Measurements from ENCODE around the gene ANXA2R. TPM values are rescaled to one million over a fixed set of nuclear protein-coding genes. Genes with fewer than 3 reads are reported as not detected.
"Not testable (repeated sequence)": the region's sequence is repeated elsewhere in the genome, so short reads cannot be mapped to it uniquely, and the experiment has no call there.

Gene ANXA2R
- total RNA-seq, 2 donors from 2014 or later, result 9.9 to 10.0 TPM

DNA sequence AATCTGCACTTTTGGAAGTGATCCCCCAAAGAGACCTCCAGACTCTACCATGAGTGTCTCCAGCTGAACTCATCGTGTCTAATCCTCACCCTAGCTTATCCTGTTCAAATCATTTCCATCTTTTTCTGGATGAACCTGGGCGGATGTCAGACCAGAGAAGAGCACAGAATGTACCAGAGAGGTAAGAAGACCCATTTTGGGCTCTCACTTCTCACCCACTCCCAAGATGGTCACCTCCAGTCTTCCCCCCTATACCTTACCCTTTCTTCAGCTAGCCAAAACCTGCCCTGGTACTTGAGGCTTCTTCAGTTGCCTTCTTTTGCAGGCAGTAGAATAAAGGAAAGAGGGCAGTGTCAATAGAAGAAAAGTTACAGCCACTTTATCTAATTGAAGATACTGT lies 27.9 kb upstream of the ANXA2R start:
- peak overlapping the region; percentile 100 for H3K27ac Mint-ChIP-seq
- peaks cover 42% of the 10 kb centered on the region for H3K4me1 Mint-ChIP-seq (ENCODE audit: low read depth)
- H3K36me3 Mint-ChIP-seq (ENCODE audit: insufficient read depth in 2 of 2), result peaks cover 24 to 28% of the 10 kb centered on the region in 2 donors
- peak overlapping the region; percentile 97 to 99 for H3K4me3 Mint-ChIP-seq
- no peak for ATAC-seq (replicated peaks in 1 of 2)
- H3K27me3 Mint-ChIP-seq (ENCODE audit: low read depth), result no peaks in the 10 kb centered on the region
- no peaks in the 10 kb centered on the region for H3K9me3 Mint-ChIP-seq
- no peak for DNase-seq

GRCh38 chr5:43066799-43067741 lies 27.0 kb upstream of the ANXA2R start:
- no peaks in the 10 kb centered on the region for H3K27me3 Mint-ChIP-seq (ENCODE audit: low read depth)
- H3K9me3 Mint-ChIP-seq, result no peaks in the 10 kb centered on the region
- H3K36me3 Mint-ChIP-seq (ENCODE audit: insufficient read depth in 2 of 2), result peaks cover 24 to 28% of the 10 kb centered on the region in 2 donors
- H3K4me3 Mint-ChIP-seq, result peak overlapping the region; percentile 97 to 99
- ATAC-seq (replicated peaks in 1 of 2), result peak; percentile 68 to 70
- peak overlapping the region; percentile 100 for H3K27ac Mint-ChIP-seq
- peaks cover 46% of the 10 kb centered on the region for H3K4me1 Mint-ChIP-seq (ENCODE audit: low read depth)
- peak; percentile 88 for DNase-seq

- H3K36me3 Mint-ChIP-seq (ENCODE audit: insufficient read depth in 2 of 2), result peaks cover 24 to 27% of the 10 kb centered on the region in 2 donors
- H3K4me1 Mint-ChIP-seq (ENCODE audit: low read depth), result peaks cover 47% of the 10 kb centered on the region
- H3K27me3 Mint-ChIP-seq (ENCODE audit: low read depth), result no peaks in the 10 kb centered on the region
- ATAC-seq (replicated peaks in 1 of 2) (peak; percentile 45 to 51), DNase-seq (peak; percentile 73 to 76)
- no peaks in the 10 kb centered on the region for H3K9me3 Mint-ChIP-seq
- peak overlapping the region; percentile 97 to 99 for H3K4me3 Mint-ChIP-seq
- peak overlapping the region; percentile 100 for H3K27ac Mint-ChIP-seq
Measured at GRCh38 chr5:43065948-43066798, 26.1 kb upstream of the ANXA2R start.

DNA sequence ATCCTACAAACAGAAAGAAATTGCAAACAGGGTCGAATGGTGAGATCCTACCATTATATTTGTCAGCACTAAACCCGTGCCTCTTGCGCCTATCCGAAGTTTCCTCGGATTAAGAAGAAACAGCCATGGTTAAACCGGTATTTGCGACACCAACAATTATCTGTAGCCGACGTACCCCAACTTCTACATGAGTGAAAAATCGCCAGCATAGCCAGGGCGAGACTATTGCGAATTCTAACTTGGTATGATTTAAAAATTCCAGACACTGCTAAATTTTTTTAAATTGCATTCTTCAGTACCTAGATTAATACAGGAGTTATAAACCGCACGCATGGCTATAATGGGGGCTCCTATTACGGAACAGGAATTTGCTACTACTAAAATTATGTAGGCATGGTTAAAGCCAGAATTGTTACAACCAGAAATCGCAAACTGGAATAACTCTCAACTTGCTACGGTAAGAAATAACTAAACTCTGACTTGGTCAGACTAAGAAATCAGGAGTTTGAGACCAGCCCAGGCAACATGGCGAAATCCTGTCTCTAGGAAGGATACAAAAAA lies 25.3 kb upstream of the ANXA2R start:
- Mint-ChIP-seq H3K36me3 (ENCODE audit: insufficient read depth in 2 of 2) (peaks cover 20 to 21% of the 10 kb centered on the region in 2 donors), H3K4me3 (peak overlapping the region; percentile 97 to 99), H3K27ac (peak overlapping the region; percentile 100), H3K4me1 (ENCODE audit: low read depth) (peaks cover 40% of the 10 kb centered on the region), H3K9me3 (no peaks in the 10 kb centered on the region), H3K27me3 (ENCODE audit: low read depth) (no peaks in the 10 kb centered on the region)
- ATAC-seq (replicated peaks in 1 of 2), result no peak
- DNase-seq, result no peak

- Mint-ChIP-seq H3K9me3 (peaks cover 0 to 6% of the 10 kb centered on the region in 2 donors), H3K36me3 (ENCODE audit: insufficient read depth in 2 of 2) (peaks cover 19 to 27% of the 10 kb centered on the region in 2 donors), H3K27me3 (ENCODE audit: low read depth) (no peaks in the 10 kb centered on the region), H3K27ac (no peak overlapping the region), H3K4me3 (peak overlapping the region; percentile 23 to 99), H3K4me1 (ENCODE audit: low read depth) (peaks cover 25% of the 10 kb centered on the region)
- no peak for DNase-seq
- no peak for ATAC-seq (replicated peaks in 1 of 2)
Measured at GRCh38 chr5:43063721-43064171, 23.6 kb upstream of the ANXA2R start.

DNA sequence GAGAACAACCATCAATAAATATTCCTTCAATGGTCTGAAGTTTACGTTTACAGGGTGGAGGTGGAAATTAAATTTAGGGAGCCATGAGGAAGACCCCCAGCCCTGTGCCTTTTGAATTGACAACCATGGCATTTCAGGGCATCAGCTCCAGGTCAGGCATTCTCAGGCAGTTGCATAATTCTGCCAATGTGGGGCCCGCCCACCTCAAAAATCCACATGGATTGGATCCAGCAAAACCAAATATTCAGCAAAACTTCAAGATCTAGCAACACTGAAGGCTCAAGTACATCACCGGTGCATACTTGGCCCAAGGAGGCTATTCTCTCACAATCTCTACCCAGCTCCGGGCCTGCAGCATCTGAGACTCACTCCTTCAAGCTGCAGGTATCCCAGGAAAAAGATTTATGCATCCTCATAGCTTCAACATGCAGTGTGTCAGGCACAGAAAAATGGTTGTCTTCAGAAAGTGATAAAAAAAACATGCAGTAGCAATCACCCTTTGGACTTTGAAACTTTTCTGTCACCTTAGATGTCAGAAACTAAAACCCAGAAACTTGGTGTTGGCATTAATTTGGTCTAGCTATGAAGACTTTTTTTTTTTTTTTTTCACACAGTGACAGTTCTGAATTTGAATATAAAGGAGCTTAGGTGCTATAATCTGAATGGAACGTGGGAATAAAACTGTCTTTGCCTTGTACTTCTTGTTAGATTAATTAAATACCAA lies 21.4 kb upstream of the ANXA2R start:
- H3K4me3 Mint-ChIP-seq, result no peak overlapping the region
- H3K9me3 Mint-ChIP-seq, result peaks cover 2 to 8% of the 10 kb centered on the region in 2 donors
- DNase-seq, result no peak
- no peak overlapping the region for H3K27ac Mint-ChIP-seq
- H3K36me3 Mint-ChIP-seq (ENCODE audit: insufficient read depth in 2 of 2), result peaks cover 9 to 17% of the 10 kb centered on the region in 2 donors
- no peak for ATAC-seq (replicated peaks in 1 of 2)
- H3K27me3 Mint-ChIP-seq (ENCODE audit: low read depth), result no peaks in the 10 kb centered on the region
- H3K4me1 Mint-ChIP-seq (ENCODE audit: low read depth), result peaks cover 15% of the 10 kb centered on the region

DNA sequence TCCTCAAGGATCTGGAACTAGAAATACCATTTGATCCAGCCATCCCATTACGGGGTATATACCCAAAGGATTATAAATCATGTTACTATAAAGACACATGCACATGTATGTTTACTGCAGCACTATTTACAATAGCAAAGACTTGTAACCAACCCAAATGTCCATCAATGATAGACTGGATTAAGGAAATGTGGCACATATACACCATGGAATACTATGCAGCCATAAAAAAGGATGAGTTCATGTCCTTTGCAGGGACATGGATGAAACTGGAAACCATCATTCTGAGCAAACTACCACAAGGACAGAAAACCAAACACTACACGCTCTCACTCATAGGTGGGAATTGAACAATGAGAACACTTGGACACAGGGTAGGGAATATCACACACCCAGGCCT lies 19.9 kb upstream of the ANXA2R start:
- ATAC-seq (replicated peaks in 1 of 2); H3K27me3 Mint-ChIP-seq (ENCODE audit: low read depth); H3K4me3 Mint-ChIP-seq; H3K27ac Mint-ChIP-seq; DNase-seq: not testable (repeated sequence)
- peaks cover 6 to 21% of the 10 kb centered on the region in 2 donors for H3K36me3 Mint-ChIP-seq (ENCODE audit: insufficient read depth in 2 of 2)
- H3K9me3 Mint-ChIP-seq, result peaks cover 9 to 14% of the 10 kb centered on the region in 2 donors
- H3K4me1 Mint-ChIP-seq (ENCODE audit: low read depth), result peaks cover 15% of the 10 kb centered on the region

GRCh38 chr5:43055098-43055497 lies 15.0 kb upstream of the ANXA2R start:
- ATAC-seq (replicated peaks in 1 of 2); H3K4me3 Mint-ChIP-seq; H3K27me3 Mint-ChIP-seq (ENCODE audit: low read depth); DNase-seq; H3K4me1 Mint-ChIP-seq (ENCODE audit: low read depth); H3K27ac Mint-ChIP-seq: not testable (repeated sequence)
- H3K9me3 Mint-ChIP-seq, result peaks cover 9 to 15% of the 10 kb centered on the region in 2 donors
- H3K36me3 Mint-ChIP-seq (ENCODE audit: insufficient read depth in 2 of 2), result peaks cover 5 to 25% of the 10 kb centered on the region in 2 donors

DNA sequence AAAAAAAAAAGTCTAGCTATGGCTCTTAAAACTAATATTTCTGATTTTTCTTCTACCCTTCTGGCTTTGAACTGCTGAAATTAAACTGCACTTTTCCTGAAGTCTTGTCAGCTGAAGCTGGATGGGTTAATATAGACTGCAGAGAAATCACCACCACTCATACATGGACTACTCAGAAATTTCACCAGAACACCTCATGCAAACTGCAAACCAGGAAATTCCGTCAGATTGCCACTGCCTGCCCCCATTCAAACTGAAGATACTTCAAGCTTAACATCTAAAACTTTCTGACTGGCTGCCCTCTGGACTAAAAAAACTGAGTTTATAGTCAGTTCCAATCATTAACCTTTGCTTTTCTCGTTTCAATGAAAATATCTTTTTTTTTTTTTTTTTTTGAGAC lies 11.6 kb upstream of the ANXA2R start:
- no peaks in the 10 kb centered on the region for H3K27me3 Mint-ChIP-seq (ENCODE audit: low read depth)
- H3K4me3 Mint-ChIP-seq, result no peak overlapping the region
- peaks cover 7 to 9% of the 10 kb centered on the region in 2 donors for H3K9me3 Mint-ChIP-seq
- DNase-seq, result no peak
- no peak overlapping the region for H3K27ac Mint-ChIP-seq
- H3K4me1 Mint-ChIP-seq (ENCODE audit: low read depth), result peaks cover 31% of the 10 kb centered on the region
- ATAC-seq (replicated peaks in 1 of 2), result peak in 1 of 2 donors; percentile 53
- H3K36me3 Mint-ChIP-seq (ENCODE audit: insufficient read depth in 2 of 2), result peaks cover 3 to 16% of the 10 kb centered on the region in 2 donors

GRCh38 chr5:43050384-43050783 lies 10.3 kb upstream of the ANXA2R start:
- H3K9me3 Mint-ChIP-seq, result peaks cover 2 to 6% of the 10 kb centered on the region in 2 donors
- peaks cover 2 to 12% of the 10 kb centered on the region in 2 donors for H3K36me3 Mint-ChIP-seq (ENCODE audit: insufficient read depth in 2 of 2)
- H3K4me1 Mint-ChIP-seq (ENCODE audit: low read depth), result peaks cover 38% of the 10 kb centered on the region
- H3K27me3 Mint-ChIP-seq (ENCODE audit: low read depth), result no peaks in the 10 kb centered on the region
- no peak overlapping the region for H3K4me3 Mint-ChIP-seq
- DNase-seq (no peak), ATAC-seq (replicated peaks in 1 of 2) (no peak)
- H3K27ac Mint-ChIP-seq, result no peak overlapping the region

DNA sequence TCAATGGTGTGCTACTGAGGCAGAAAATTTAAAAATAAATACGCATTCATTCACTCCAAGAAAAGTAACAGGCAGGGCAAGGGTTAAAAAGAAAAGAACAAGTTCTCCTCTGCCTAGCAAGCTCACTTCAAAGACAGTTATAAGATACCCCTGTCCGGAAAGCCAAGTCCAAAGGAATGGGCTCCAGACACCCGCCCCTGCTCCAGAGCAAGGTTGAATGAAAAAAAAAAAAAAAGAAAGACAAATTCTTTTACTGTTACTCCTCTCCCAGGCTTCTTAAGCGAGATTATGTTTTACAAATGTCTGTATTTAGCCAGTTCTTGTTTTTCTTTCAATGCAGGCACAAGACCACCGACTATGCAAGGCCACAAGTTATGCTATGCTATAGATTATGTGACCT lies 9.1 kb upstream of the ANXA2R start:
- ATAC-seq (replicated peaks in 1 of 2) (no peak), DNase-seq (no peak)
- Mint-ChIP-seq H3K9me3 (peaks cover 0 to under 1% of the 10 kb centered on the region in 2 donors), H3K27ac (no peak overlapping the region), H3K4me1 (ENCODE audit: low read depth) (peaks cover 50% of the 10 kb centered on the region), H3K36me3 (ENCODE audit: insufficient read depth in 2 of 2) (peaks cover 2 to 5% of the 10 kb centered on the region in 2 donors), H3K27me3 (ENCODE audit: low read depth) (no peaks in the 10 kb centered on the region), H3K4me3 (no peak overlapping the region)

GRCh38 chr5:43046474-43046873 lies 6.4 kb upstream of the ANXA2R start:
- no peak for DNase-seq
- Mint-ChIP-seq H3K4me3 (peak overlapping the region in 1 of 2 donors; percentile 17), H3K27me3 (ENCODE audit: low read depth) (no peaks in the 10 kb centered on the region), H3K36me3 (ENCODE audit: insufficient read depth in 2 of 2) (no peaks in the 10 kb centered on the region), H3K4me1 (ENCODE audit: low read depth) (peaks cover 63% of the 10 kb centered on the region), H3K27ac (no peak overlapping the region), H3K9me3 (no peaks in the 10 kb centered on the region)
- no peak for ATAC-seq (replicated peaks in 1 of 2)
